ENCODE measurements around the gene RNF130. TPM values are rescaled to one million over a fixed set of nuclear protein-coding genes. Genes with fewer than 3 reads are reported as not detected.

The RNF130 gene
- polyA plus RNA-seq, 1 donor from 2014 or later, result 48.7 TPM

DNA sequence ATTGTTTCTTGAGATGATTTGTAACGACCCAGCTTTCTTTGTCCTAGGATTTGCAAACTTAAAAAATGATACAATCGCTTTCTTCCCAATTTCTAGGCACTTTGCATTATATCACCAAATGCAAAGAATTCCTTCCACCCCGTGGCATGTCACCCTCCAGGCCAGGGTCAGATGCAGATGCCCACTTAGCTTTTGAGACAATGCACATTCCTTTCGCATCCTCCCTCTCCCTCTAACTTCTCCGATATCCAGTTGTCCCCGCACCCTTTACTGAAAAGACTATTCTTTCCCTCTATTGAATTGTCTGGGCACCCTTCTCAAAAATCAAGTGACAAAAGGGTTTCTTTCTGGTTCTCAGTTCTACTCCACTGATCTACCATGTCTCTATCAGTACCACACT is 17.3 kb downstream of the RNF130 start:
- Histone ChIP-seq H3K9me2 (ENCODE audit: insufficient read depth, low read length) (no peaks in the 10 kb centered on the region), H4K20me1 (ENCODE audit: insufficient read depth) (peaks cover 14% of the 10 kb centered on the region), H3K27me3 (ENCODE audit: insufficient read depth, low read depth, low read length) (no peaks in the 10 kb centered on the region), H3K9ac (ENCODE audit: low read length) (no peak overlapping the region), H3K27ac (ENCODE audit: low read length) (no peak overlapping the region), H2AFZ (ENCODE audit: low read depth, low read length) (no peak overlapping the region), H3K79me2 (replicated peaks; ENCODE audit: insufficient read depth, low read length) (peaks cover 95% of the 10 kb centered on the region), H3K36me3 (ENCODE audit: insufficient read depth, low read length) (no peaks in the 10 kb centered on the region), H3K4me2 (ENCODE audit: low read length) (no peak overlapping the region), H3K9me3 (ENCODE audit: low read length) (no peaks in the 10 kb centered on the region), H3K4me3 (ENCODE audit: low read length) (no peak overlapping the region), H3F3A (ENCODE audit: insufficient read depth, low read length, poor library complexity, severe bottlenecking) (no peaks in the 10 kb centered on the region)
- TF ChIP-seq MXI1 (conservative IDR thresholded peaks at IDR 0.05; ENCODE audit: poor library complexity, severe bottlenecking), result no peak
- TF ChIP-seq POLR2AphosphoS5 (IDR thresholded peaks at IDR 0.05), result no peak
- no peak for TF ChIP-seq TAF1 (IDR thresholded peaks at IDR 0.05; ENCODE audit: low read depth)
- TF ChIP-seq SMC3 (conservative IDR thresholded peaks at IDR 0.05; ENCODE audit: poor library complexity), result no peak
- TF ChIP-seq, protein P1, sequence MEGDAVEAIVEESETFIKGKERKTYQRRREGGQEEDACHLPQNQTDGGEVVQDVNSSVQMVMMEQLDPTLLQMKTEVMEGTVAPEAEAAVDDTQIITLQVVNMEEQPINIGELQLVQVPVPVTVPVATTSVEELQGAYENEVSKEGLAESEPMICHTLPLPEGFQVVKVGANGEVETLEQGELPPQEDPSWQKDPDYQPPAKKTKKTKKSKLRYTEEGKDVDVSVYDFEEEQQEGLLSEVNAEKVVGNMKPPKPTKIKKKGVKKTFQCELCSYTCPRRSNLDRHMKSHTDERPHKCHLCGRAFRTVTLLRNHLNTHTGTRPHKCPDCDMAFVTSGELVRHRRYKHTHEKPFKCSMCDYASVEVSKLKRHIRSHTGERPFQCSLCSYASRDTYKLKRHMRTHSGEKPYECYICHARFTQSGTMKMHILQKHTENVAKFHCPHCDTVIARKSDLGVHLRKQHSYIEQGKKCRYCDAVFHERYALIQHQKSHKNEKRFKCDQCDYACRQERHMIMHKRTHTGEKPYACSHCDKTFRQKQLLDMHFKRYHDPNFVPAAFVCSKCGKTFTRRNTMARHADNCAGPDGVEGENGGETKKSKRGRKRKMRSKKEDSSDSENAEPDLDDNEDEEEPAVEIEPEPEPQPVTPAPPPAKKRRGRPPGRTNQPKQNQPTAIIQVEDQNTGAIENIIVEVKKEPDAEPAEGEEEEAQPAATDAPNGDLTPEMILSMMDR (IDR thresholded peaks at IDR 0.05; ENCODE audit: poor library complexity, severe bottlenecking), result no peak
- TF ChIP-seq EZH2 (IDR thresholded peaks at IDR 0.05; ENCODE audit: borderline replicate concordance, insufficient read depth, low read length, poor library complexity, severe bottlenecking), result no peak
- no peak for TF ChIP-seq EP300 (conservative IDR thresholded peaks at IDR 0.05; ENCODE audit: poor library complexity, severe bottlenecking)
- TF ChIP-seq, protein P2, sequence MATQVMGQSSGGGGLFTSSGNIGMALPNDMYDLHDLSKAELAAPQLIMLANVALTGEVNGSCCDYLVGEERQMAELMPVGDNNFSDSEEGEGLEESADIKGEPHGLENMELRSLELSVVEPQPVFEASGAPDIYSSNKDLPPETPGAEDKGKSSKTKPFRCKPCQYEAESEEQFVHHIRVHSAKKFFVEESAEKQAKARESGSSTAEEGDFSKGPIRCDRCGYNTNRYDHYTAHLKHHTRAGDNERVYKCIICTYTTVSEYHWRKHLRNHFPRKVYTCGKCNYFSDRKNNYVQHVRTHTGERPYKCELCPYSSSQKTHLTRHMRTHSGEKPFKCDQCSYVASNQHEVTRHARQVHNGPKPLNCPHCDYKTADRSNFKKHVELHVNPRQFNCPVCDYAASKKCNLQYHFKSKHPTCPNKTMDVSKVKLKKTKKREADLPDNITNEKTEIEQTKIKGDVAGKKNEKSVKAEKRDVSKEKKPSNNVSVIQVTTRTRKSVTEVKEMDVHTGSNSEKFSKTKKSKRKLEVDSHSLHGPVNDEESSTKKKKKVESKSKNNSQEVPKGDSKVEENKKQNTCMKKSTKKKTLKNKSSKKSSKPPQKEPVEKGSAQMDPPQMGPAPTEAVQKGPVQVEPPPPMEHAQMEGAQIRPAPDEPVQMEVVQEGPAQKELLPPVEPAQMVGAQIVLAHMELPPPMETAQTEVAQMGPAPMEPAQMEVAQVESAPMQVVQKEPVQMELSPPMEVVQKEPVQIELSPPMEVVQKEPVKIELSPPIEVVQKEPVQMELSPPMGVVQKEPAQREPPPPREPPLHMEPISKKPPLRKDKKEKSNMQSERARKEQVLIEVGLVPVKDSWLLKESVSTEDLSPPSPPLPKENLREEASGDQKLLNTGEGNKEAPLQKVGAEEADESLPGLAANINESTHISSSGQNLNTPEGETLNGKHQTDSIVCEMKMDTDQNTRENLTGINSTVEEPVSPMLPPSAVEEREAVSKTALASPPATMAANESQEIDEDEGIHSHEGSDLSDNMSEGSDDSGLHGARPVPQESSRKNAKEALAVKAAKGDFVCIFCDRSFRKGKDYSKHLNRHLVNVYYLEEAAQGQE (IDR thresholded peaks at IDR 0.05; ENCODE audit: borderline replicate concordance), result no peak
- TF ChIP-seq RAD21 (conservative IDR thresholded peaks at IDR 0.05), result no peak

DNA sequence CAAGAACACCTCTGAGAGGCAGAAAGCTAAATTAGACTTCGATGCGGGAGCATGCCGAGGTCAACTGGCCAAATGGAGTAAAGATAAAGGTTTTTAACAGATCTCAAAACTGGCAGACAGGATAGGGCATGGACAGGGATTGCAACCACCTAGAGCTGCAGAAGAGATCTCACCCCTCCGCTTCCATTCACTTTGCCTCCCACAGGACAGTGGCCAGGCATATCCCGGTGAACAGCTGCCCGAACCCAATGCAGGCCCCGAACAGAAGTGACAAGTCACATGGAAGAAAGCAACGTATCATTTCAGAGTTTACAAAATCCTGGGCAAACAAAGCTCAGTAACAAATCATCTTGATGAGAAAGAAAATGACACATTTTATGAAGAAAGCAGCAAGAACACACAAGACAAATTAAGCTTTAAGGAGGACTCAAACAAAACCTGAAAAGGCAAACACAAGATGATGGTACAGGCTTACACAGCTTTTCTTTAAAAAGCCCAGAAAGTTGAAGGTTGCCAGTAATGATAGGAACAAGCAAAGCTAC is 18.4 kb downstream of the RNF130 start:
- Histone ChIP-seq H3K27ac (ENCODE audit: low read length) (no peak overlapping the region), H3K4me3 (ENCODE audit: low read length) (no peak overlapping the region), H2AFZ (ENCODE audit: low read depth, low read length) (no peak overlapping the region), H3K9me2 (ENCODE audit: insufficient read depth, low read length) (no peaks in the 10 kb centered on the region), H3K27me3 (ENCODE audit: insufficient read depth, low read depth, low read length) (no peaks in the 10 kb centered on the region), H3K9me3 (ENCODE audit: low read length) (no peaks in the 10 kb centered on the region), H3K9ac (ENCODE audit: low read length) (no peak overlapping the region), H3K79me2 (replicated peaks; ENCODE audit: insufficient read depth, low read length) (peaks cover 96% of the 10 kb centered on the region), H3K4me2 (ENCODE audit: low read length) (no peak overlapping the region), H3K36me3 (ENCODE audit: insufficient read depth, low read length) (no peaks in the 10 kb centered on the region), H4K20me1 (ENCODE audit: insufficient read depth) (peaks cover 16% of the 10 kb centered on the region), H3F3A (ENCODE audit: insufficient read depth, low read length, poor library complexity, severe bottlenecking) (no peaks in the 10 kb centered on the region)
- no peak for TF ChIP-seq POLR2AphosphoS5 (IDR thresholded peaks at IDR 0.05)
- TF ChIP-seq EP300 (conservative IDR thresholded peaks at IDR 0.05; ENCODE audit: poor library complexity, severe bottlenecking), result no peak

Measured in neural cell (in vitro differentiated cells).